Stimulated activated naive CD8-positive, alpha-beta T cell treated with anti-CD3 and anti-CD28 coated beads, Interleukin-15, Interleukin-2, amounts not matched to agents 100 ng/mL and 50 ng/mL, for 24 hours (primary cell): Measurements from ENCODE around the gene DIRAS1.

Experiments used
- H3K27ac Mint-ChIP-seq: one replicate; pipeline ENCODE4 v1.8.0; 2021; ENCODE audit warnings: mild to moderate bottlenecking, mixed read lengths
- H3K27me3 Mint-ChIP-seq: one replicate; pipeline ENCODE4 v1.8.0; 2021; ENCODE audit warnings: mixed read lengths
- H3K36me3 Mint-ChIP-seq: one replicate; pipeline ENCODE4 v1.8.0; 2021; ENCODE audit warnings: low read depth, mixed read lengths
- H3K4me1 Mint-ChIP-seq: one replicate; pipeline ENCODE4 v1.8.0; 2021; ENCODE audit warnings: low read depth, mixed read lengths
- H3K4me3 Mint-ChIP-seq: one replicate; pipeline ENCODE4 v1.8.0; 2021; ENCODE audit warnings: mild to moderate bottlenecking, mixed read lengths
- H3K9me3 Mint-ChIP-seq: one replicate; pipeline ENCODE4 v1.8.0; 2021; ENCODE audit warnings: mixed read lengths

The DIRAS1 gene

DNA sequence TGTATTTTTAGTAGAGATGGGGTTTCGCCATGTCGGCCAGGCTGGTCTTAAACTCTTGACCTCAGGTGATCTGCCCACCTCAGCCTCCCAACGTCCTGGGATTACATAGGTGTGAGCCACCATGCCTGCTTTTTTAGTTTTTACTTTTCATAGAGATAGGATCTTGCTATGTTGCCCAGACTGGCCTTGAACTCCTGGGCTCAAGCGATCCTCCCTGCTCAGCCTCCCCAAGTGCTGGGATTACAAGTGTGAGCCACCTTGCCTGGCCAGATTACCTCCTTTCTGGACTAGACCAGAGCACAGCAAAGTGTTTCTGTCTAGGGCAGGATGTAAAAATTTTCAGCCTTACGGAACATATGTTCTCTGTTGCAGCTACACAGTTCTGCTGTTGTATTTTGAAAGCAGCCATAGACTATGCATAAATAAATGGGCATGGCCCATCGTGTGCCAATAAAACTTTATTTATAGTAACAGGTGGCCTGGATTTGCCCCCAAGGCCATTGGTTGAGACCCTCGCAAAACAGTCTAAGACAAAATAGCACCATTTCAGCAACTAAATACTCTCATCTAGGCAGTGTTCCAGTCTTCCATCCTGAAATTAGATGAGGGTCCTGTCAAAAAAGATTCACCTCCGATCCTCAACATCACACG, 54.7 kb downstream of the DIRAS1 start:
- Mint-ChIP-seq H3K36me3 (no peaks in the 10 kb centered on the region), H3K27ac (no peak overlapping the region), H3K9me3 (no peaks in the 10 kb centered on the region), H3K4me1 (peaks cover 4% of the 10 kb centered on the region), H3K4me3 (no peak overlapping the region), H3K27me3 (no peaks in the 10 kb centered on the region)

DNA sequence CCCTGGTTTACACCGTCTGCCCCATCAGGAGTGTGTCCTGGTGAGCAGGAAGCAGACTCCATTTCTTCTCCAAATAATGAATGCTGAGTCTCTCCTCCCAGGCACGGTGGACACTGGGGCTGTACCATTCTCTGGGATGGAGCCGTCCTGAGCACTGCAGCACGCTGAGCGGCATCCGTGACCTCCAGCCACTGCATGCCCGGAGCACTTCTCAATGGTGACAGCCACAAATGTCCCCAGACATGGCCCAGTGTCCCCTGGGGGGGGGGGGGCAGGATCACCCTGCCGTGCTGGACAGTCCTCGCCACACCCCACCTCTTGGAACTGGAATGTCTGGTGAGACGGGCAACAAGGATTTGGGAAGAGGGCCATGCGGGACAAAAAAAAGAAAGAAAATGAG, 56.1 kb downstream of the DIRAS1 start:
- no peaks in the 10 kb centered on the region for H3K27me3 Mint-ChIP-seq
- no peak overlapping the region for H3K27ac Mint-ChIP-seq
- H3K4me3 Mint-ChIP-seq: no peak overlapping the region

More for the DNA sequence above, 56.1 kb downstream of the DIRAS1 start:
- peaks cover 4% of the 10 kb centered on the region for H3K4me1 Mint-ChIP-seq
- no peaks in the 10 kb centered on the region for H3K36me3 Mint-ChIP-seq
- H3K9me3 Mint-ChIP-seq: no peaks in the 10 kb centered on the region
